Bronchial epithelial cell (primary cell): ENCODE results near the gene SMARCA4. TPM values are rescaled to one million over a fixed set of nuclear protein-coding genes. Genes with fewer than 3 reads are reported as not detected.
A peak's percentile ranks its signal among the peaks of the same experiment; 100 is the strongest.
"Not testable (repeated sequence)": the region's sequence is repeated elsewhere in the genome, so short reads cannot be mapped to it uniquely, and the experiment has no call there.

ENCODE experiments used
- DNase-seq: peaks from one replicate; pipeline ENCODE4 v3.0.0-alpha.2; 2010; ENCODE audit warnings: low read depth
- FAIRE-seq: peaks from 2 replicates; lab custom pipeline; 2011; peaks lifted over from hg19 to GRCh38; lab: Jason Lieb, UNC
- H3K27me3 ChIP-seq: 2 replicates; pipeline ENCODE4 v1.5.1; 2011; ENCODE audit warnings: low read length; ENCODE audit not compliant: control insufficient read depth, insufficient read depth
- H3K36me3 ChIP-seq: 2 replicates; pipeline ENCODE4 v1.5.1; 2011; ENCODE audit warnings: low read length; ENCODE audit not compliant: control insufficient read depth, insufficient read depth
- H3K4me3 ChIP-seq: 2 replicates; pipeline ENCODE4 v1.5.1; 2011; ENCODE audit warnings: mild to moderate bottlenecking, low read depth, low read length, control low read depth
- CTCF ChIP-seq: IDR thresholded peaks from 2 replicates; pipeline ENCODE4 v1.5.1; 2011; ENCODE audit warnings: mild to moderate bottlenecking, moderate library complexity, low read length, control low read depth, inconsistent platforms; ENCODE audit not compliant: insufficient read depth, severe bottlenecking
- total RNA-seq: library from RNA; depleted of rRNA; stranded (reverse); fragments of >200 nt; gene quantifications from 2 replicates; pipeline ENCODE4 v1.2.1, GENCODE V29; 2014

SMARCA4 gene
- total RNA-seq, 1 donor from 2014 or later = 49.2 TPM

DNA sequence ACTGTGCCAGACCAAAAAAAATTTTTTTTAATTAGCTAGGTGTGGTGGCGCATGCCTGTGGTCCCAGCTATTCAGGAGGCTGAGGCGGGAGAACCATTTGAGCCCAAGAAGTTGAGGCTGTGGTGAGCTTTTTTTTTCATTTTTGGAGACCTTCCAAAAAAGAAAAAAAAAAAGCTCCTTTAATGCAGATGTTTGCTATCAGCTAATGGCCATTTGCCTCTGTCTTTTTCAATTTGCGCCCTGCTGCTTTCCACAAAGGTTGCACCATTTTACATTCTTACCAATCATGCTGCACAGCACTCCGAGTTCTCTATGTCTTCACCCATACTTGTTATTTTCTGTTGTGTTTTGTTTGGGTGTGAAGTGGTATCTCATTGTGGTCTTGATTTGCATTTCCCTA is 15.6 kb upstream of the SMARCA4 start:
- TF ChIP-seq CTCF = no peak
- Histone ChIP-seq H3K27me3 (no peaks in the 10 kb centered on the region), H3K36me3 (no peaks in the 10 kb centered on the region), H3K4me3 (no peak overlapping the region)
- DNase-seq = no peak
- FAIRE-seq = no peak

- Histone ChIP-seq H3K36me3 (no peaks in the 10 kb centered on the region), H3K4me3 (no peak overlapping the region), H3K27me3 (no peaks in the 10 kb centered on the region)
- TF ChIP-seq CTCF = no peak
- FAIRE-seq = no peak
- no peak for DNase-seq
Observed at GRCh38 chr19:10946958-10947657, 13.7 kb upstream of the SMARCA4 start.

DNA sequence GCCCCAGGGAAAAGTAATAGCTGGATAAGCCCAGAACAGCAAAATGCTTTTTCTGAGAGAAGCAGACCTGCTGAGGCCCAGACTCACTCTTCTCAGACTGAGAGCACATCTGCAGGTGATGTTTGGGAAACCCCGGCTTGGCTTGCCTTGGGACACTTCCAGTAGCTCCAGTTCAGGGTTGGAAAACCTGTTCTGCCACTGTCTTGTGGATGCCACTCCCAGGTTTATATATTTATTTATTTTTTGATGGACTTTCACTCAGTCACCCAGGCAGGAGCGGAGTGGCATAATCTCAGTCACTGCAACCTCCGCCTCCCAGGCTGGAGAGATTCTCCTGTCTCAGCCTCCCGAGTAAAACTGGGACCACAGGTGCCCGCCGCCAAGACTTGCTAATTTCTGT is 8.0 kb upstream of the SMARCA4 start:
- no peak for TF ChIP-seq CTCF
- no peaks in the 10 kb centered on the region for H3K36me3 ChIP-seq
- FAIRE-seq = no peak
- no peaks in the 10 kb centered on the region for H3K27me3 ChIP-seq
- no peak overlapping the region for H3K4me3 ChIP-seq
- peak; percentile 76 for DNase-seq

- not testable (repeated sequence) for H3K4me3 ChIP-seq, FAIRE-seq, DNase-seq
Observed at GRCh38 chr19:10959277-10959968, 1.4 kb upstream of the SMARCA4 start.

DNA sequence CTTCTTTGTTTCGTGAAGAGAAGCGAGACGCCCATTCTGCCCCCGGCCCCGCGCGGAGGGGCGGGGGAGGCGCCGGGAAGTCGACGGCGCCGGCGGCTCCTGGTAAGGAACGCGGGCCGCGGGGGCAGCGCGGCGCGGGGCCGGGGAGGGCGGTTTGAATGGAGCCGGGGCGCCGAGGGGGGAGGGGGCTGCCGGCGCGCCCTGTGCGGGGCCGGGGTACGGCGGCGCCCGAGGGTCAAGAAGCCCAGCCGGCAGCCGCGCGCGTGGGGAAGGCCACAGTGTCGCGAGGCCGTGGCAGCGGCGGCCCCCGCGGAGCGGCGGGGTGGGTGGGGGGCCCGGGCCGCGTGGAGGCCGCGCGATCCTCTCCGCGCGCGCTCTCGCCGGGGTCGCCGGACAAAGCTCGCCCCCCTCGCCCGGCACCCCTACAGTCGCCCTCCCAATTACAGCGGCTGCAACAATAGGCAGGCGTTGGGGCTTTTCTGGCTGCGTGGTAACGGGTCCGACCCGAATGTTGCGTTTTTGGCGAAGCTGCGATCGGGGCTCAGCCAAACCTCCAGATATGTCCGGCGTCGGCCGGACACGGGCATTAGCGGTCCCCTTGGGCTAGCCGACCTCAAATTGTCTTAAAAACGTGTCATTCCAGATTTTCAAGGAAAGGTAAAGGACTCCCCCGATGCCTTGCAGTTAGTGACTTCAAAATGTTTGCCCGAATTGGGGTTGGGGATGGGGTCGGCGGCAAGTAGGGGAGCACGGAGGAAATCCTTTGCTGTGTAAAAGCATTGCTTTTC is 437 bp downstream of the SMARCA4 start:
- no peak for FAIRE-seq
- no peak for DNase-seq
- no peak for TF ChIP-seq CTCF
- Histone ChIP-seq H3K36me3 (peaks cover 2% of the 10 kb centered on the region), H3K4me3 (peak overlapping the region; percentile 55), H3K27me3 (no peaks in the 10 kb centered on the region)

More at GRCh38 chr19:10959277-10959968, 1.4 kb upstream of the SMARCA4 start:
- not testable (repeated sequence) for H3K36me3 ChIP-seq, H3K27me3 ChIP-seq

GRCh38 chr19:10962863-10963262 is 2.0 kb downstream of the SMARCA4 start:
- Histone ChIP-seq H3K27me3 (no peaks in the 10 kb centered on the region), H3K36me3 (peaks cover 2% of the 10 kb centered on the region), H3K4me3 (no peak overlapping the region)
- DNase-seq = no peak
- FAIRE-seq = no peak
- no peak for TF ChIP-seq CTCF
